Measurements from ENCODE around the gene SAG.

SAG gene

DNA sequence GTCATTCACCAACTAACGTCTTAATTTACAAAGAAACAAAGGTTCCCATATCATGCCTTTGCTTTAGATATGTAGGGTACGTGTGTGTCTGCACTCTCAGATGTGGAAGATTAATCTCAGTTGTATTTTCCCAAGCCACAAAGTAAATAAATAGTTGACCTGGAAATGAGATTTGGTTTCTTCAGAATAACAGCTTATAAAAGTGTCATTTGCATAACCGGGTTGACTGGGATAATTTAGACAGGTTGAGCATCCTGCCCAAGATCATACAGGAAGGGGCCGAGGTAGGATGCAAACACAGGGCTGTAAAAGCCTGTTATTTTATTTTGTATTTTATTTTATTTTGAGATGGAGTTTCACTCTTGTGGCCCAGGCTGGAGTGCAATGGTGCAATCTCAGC, 36.7 kb upstream of the SAG start:
- Histone ChIP-seq H2BK5ac (ENCODE audit: low read depth, low read length, poor library complexity) (no peak overlapping the region), H3K27me3 (ENCODE audit: insufficient read depth, low read length) (no peaks in the 10 kb centered on the region), H2AFZ (ENCODE audit: insufficient read depth, low read length, poor library complexity) (no peak overlapping the region), H3K9me3 (ENCODE audit: insufficient read depth, low read depth, low read length) (no peaks in the 10 kb centered on the region), H3K79me1 (ENCODE audit: low read length) (no peaks in the 10 kb centered on the region), H3K23ac (ENCODE audit: low read length) (no peak overlapping the region), H4K12ac (ENCODE audit: low read depth, low read length) (no peak overlapping the region), H3K9ac (ENCODE audit: low read length) (no peak overlapping the region), H3K27ac (ENCODE audit: low read depth, low read length) (no peak overlapping the region), H3K14ac (ENCODE audit: low read length) (no peak overlapping the region), H2AK5ac (ENCODE audit: low read length) (no peak overlapping the region), H4K8ac (ENCODE audit: low read depth, low read length) (no peak overlapping the region), H3K18ac (ENCODE audit: low read length) (no peak overlapping the region), H3K79me2 (ENCODE audit: control insufficient read depth, insufficient read depth, low read length, poor library complexity) (no peaks in the 10 kb centered on the region), H3K4ac (ENCODE audit: low read depth, low read length) (no peak overlapping the region), H2BK12ac (ENCODE audit: low read length) (no peak overlapping the region), H2BK120ac (ENCODE audit: insufficient read depth, low read length, poor library complexity) (no peak overlapping the region), H3K4me2 (ENCODE audit: low read length) (no peak overlapping the region), H4K91ac (ENCODE audit: low read depth, low read length) (no peak overlapping the region), H3K4me3 (ENCODE audit: low read depth, low read length) (no peak overlapping the region), H3K36me3 (ENCODE audit: control insufficient read depth in 1 of 2, insufficient read depth in 2 of 2, low read length in 2 of 2) (peaks cover 25 to 45% of the 10 kb centered on the region in 2 experiments), H3K4me1 (ENCODE audit: control insufficient read depth in 1 of 2, insufficient read depth in 2 of 2, low read length in 2 of 2) (peaks cover 0 to 4% of the 10 kb centered on the region in 2 experiments)
- no peak for DNase-seq
- no CpG with 5 or more reads among the region's 4 CpGs for WGBS (ENCODE audit: extremely low coverage, insufficient coverage, insufficient read length)

DNA sequence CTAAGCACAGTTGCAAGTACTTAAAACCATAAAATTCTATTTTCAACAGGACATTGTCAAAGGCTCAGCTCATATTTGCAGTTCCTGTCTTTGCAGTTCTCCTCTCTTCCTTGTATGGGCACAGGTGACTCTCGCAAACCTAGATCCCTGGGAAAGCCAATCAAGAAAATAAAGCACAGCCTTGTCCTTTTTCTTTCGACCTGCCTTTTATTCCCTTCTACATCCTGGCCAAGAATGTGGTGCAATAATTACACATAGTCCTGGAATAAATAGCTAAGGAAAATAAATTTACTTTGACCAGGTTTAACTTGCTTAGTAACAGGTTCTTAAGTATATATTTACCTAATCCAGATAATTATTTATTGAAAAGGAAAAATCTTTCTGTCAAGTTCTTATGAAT, 35.9 kb upstream of the SAG start:
- no peak overlapping the region for H4K12ac ChIP-seq (ENCODE audit: low read depth, low read length)
- no peak overlapping the region for H3K14ac ChIP-seq (ENCODE audit: low read length)
- no peak overlapping the region for H2BK12ac ChIP-seq (ENCODE audit: low read length)
- no peak overlapping the region for H4K91ac ChIP-seq (ENCODE audit: low read depth, low read length)
- no peaks in the 10 kb centered on the region for H3K79me1 ChIP-seq (ENCODE audit: low read length)
- H3K4me2 ChIP-seq (ENCODE audit: low read length) = no peak overlapping the region
- H3K27ac ChIP-seq (ENCODE audit: low read depth, low read length) = no peak overlapping the region
- H3K4me1 ChIP-seq (ENCODE audit: control insufficient read depth in 1 of 2, insufficient read depth in 2 of 2, low read length in 2 of 2) = peaks cover 0 to 3% of the 10 kb centered on the region in 2 experiments
- peaks cover 25 to 48% of the 10 kb centered on the region in 2 experiments for H3K36me3 ChIP-seq (ENCODE audit: control insufficient read depth in 1 of 2, insufficient read depth in 2 of 2, low read length in 2 of 2)
- no peak overlapping the region for H3K18ac ChIP-seq (ENCODE audit: low read length)
- no peak overlapping the region for H3K23ac ChIP-seq (ENCODE audit: low read length)
- DNase-seq = no peak
- H4K8ac ChIP-seq (ENCODE audit: low read depth, low read length) = no peak overlapping the region
- H3K9me3 ChIP-seq (ENCODE audit: insufficient read depth, low read depth, low read length) = no peaks in the 10 kb centered on the region
- H2BK5ac ChIP-seq (ENCODE audit: low read depth, low read length, poor library complexity) = no peak overlapping the region
- no peaks in the 10 kb centered on the region for H3K79me2 ChIP-seq (ENCODE audit: control insufficient read depth, insufficient read depth, low read length, poor library complexity)
- H3K27me3 ChIP-seq (ENCODE audit: insufficient read depth, low read length) = no peaks in the 10 kb centered on the region
- no peak overlapping the region for H3K4ac ChIP-seq (ENCODE audit: low read depth, low read length)
- no CpG with 5 or more reads among the region's 2 CpGs for WGBS (ENCODE audit: extremely low coverage, insufficient coverage, insufficient read length)
- no peak overlapping the region for H3K9ac ChIP-seq (ENCODE audit: low read length)
- no peak overlapping the region for H2AFZ ChIP-seq (ENCODE audit: insufficient read depth, low read length, poor library complexity)
- H2AK5ac ChIP-seq (ENCODE audit: low read length) = no peak overlapping the region
- H2BK120ac ChIP-seq (ENCODE audit: insufficient read depth, low read length, poor library complexity) = no peak overlapping the region
- H3K4me3 ChIP-seq (ENCODE audit: low read depth, low read length) = no peak overlapping the region

DNA sequence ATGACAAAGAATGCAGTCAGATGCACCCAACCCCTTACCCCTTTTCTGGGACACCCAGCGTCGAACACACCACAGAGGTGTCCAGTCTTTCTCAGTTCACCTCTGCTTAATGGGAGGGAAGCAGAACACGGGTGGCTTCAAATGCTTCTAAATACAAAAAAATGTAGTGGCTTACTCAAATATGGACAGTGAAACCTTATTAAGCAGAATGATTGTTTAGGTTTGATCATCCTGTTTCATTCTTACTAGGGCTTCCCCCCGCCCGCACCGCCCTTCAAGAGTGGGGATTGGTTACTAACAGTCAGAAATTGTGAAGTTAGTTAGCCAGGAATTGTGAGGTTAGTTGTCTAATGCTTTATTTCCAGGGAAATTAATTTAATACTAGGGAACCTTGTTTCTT, 34.5 kb upstream of the SAG start:
- Histone ChIP-seq H3K36me3 (ENCODE audit: control insufficient read depth in 1 of 2, insufficient read depth in 2 of 2, low read length in 2 of 2) (peaks cover 24 to 47% of the 10 kb centered on the region in 2 experiments), H3K14ac (ENCODE audit: low read length) (no peak overlapping the region), H3K4me2 (ENCODE audit: low read length) (no peak overlapping the region), H3K9ac (ENCODE audit: low read length) (no peak overlapping the region), H3K4ac (ENCODE audit: low read depth, low read length) (no peak overlapping the region), H2AK5ac (ENCODE audit: low read length) (no peak overlapping the region), H4K91ac (ENCODE audit: low read depth, low read length) (no peak overlapping the region), H3K27ac (ENCODE audit: low read depth, low read length) (no peak overlapping the region), H3K9me3 (ENCODE audit: insufficient read depth, low read depth, low read length) (no peaks in the 10 kb centered on the region), H3K4me3 (ENCODE audit: low read depth, low read length) (no peak overlapping the region), H2AFZ (ENCODE audit: insufficient read depth, low read length, poor library complexity) (no peak overlapping the region), H3K23ac (ENCODE audit: low read length) (no peak overlapping the region), H2BK5ac (ENCODE audit: low read depth, low read length, poor library complexity) (no peak overlapping the region), H3K4me1 (ENCODE audit: control insufficient read depth in 1 of 2, insufficient read depth in 2 of 2, low read length in 2 of 2) (no peaks in the 10 kb centered on the region), H2BK12ac (ENCODE audit: low read length) (no peak overlapping the region), H3K79me2 (ENCODE audit: control insufficient read depth, insufficient read depth, low read length, poor library complexity) (no peaks in the 10 kb centered on the region), H4K8ac (ENCODE audit: low read depth, low read length) (no peak overlapping the region), H3K79me1 (ENCODE audit: low read length) (no peaks in the 10 kb centered on the region), H2BK120ac (ENCODE audit: insufficient read depth, low read length, poor library complexity) (no peak overlapping the region), H3K27me3 (ENCODE audit: insufficient read depth, low read length) (no peaks in the 10 kb centered on the region), H4K12ac (ENCODE audit: low read depth, low read length) (no peak overlapping the region), H3K18ac (ENCODE audit: low read length) (no peak overlapping the region)
- no peak for DNase-seq
- no CpG with 5 or more reads among the region's 6 CpGs for WGBS (ENCODE audit: extremely low coverage, insufficient coverage, insufficient read length)

DNA sequence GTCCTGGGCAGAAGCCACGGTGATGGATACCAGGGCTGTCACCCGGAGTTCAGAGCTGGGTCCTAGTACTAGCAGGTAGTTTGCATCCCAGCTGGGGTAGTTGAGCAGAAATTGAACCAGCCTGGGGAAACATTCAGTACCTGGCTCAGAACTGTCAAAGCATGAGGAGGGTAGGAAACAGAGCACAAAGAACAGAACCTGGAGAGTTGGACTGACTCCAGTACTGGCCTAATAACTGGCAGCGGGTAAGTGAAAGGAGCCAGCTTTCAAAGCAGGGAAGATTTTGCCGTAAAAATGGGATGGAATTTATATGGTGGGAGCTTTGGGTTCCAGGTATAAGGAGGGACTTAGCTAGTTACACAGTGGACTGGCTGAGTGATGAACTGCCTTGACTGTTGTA, 32.4 kb upstream of the SAG start:
- Histone ChIP-seq H4K12ac (ENCODE audit: low read depth, low read length) (no peak overlapping the region), H3K18ac (ENCODE audit: low read length) (no peak overlapping the region), H3K9ac (ENCODE audit: low read length) (no peak overlapping the region), H4K91ac (ENCODE audit: low read depth, low read length) (no peak overlapping the region), H3K4ac (ENCODE audit: low read depth, low read length) (no peak overlapping the region), H2AK5ac (ENCODE audit: low read length) (no peak overlapping the region), H2AFZ (ENCODE audit: insufficient read depth, low read length, poor library complexity) (no peak overlapping the region), H2BK5ac (ENCODE audit: low read depth, low read length, poor library complexity) (no peak overlapping the region), H2BK12ac (ENCODE audit: low read length) (no peak overlapping the region), H3K9me3 (ENCODE audit: insufficient read depth, low read depth, low read length) (no peaks in the 10 kb centered on the region), H3K4me3 (ENCODE audit: low read depth, low read length) (no peak overlapping the region), H3K27me3 (ENCODE audit: insufficient read depth, low read length) (no peaks in the 10 kb centered on the region), H3K4me2 (ENCODE audit: low read length) (no peak overlapping the region), H2BK120ac (ENCODE audit: insufficient read depth, low read length, poor library complexity) (no peak overlapping the region), H3K27ac (ENCODE audit: low read depth, low read length) (no peak overlapping the region), H3K4me1 (ENCODE audit: control insufficient read depth in 1 of 2, insufficient read depth in 2 of 2, low read length in 2 of 2) (no peaks in the 10 kb centered on the region), H3K14ac (ENCODE audit: low read length) (no peak overlapping the region), H3K23ac (ENCODE audit: low read length) (no peak overlapping the region), H3K36me3 (ENCODE audit: control insufficient read depth in 1 of 2, insufficient read depth in 2 of 2, low read length in 2 of 2) (peaks cover 26 to 56% of the 10 kb centered on the region in 2 experiments), H3K79me2 (ENCODE audit: control insufficient read depth, insufficient read depth, low read length, poor library complexity) (no peaks in the 10 kb centered on the region), H4K8ac (ENCODE audit: low read depth, low read length) (no peak overlapping the region), H3K79me1 (ENCODE audit: low read length) (no peaks in the 10 kb centered on the region)
- WGBS (ENCODE audit: extremely low coverage, insufficient coverage, insufficient read length) = no CpG with 5 or more reads among the region's 4 CpGs
- DNase-seq = no peak
